Measurements from ENCODE around the gene C1QC.

- no peak for TF ChIP-seq POLR2A (IDR thresholded peaks at IDR 0.05)
- TF ChIP-seq CTCF (IDR thresholded peaks at IDR 0.05), result no peak
- no peak for TF ChIP-seq POLR2AphosphoS5 (IDR thresholded peaks at IDR 0.05)
- TF ChIP-seq EP300 (IDR thresholded peaks at IDR 0.05), result no peak
These were observed 49.0 kb upstream of the C1QC start for GRCh38 chr1:22594396-22594795.

Measured in sigmoid colon (tissue), 4 donors.